Measurements from ENCODE around the gene PCSK6.

Gene PCSK6

GRCh38 chr15:101266787-101267186 lies 222.7 kb downstream of the PCSK6 start:
- Histone ChIP-seq H3K4me1 (ENCODE audit: control insufficient read depth, low read length) (no peaks in the 10 kb centered on the region), H3K4me3 (ENCODE audit: low read length) (no peak overlapping the region), H3K36me3 (ENCODE audit: control insufficient read depth, low read length) (peaks cover 14% of the 10 kb centered on the region), H3K27ac (ENCODE audit: low read depth, low read length) (no peak overlapping the region), H3K27me3 (ENCODE audit: control insufficient read depth, low read length) (peaks cover 17% of the 10 kb centered on the region), H3K4me2 (ENCODE audit: low read length) (no peak overlapping the region), H3K9me3 (ENCODE audit: control insufficient read depth, insufficient read depth, low read length) (no peaks in the 10 kb centered on the region), H4K20me1 (ENCODE audit: control insufficient read depth, insufficient read depth, low read depth, low read length) (no peaks in the 10 kb centered on the region), H3K79me2 (ENCODE audit: control insufficient read depth, low read length) (no peaks in the 10 kb centered on the region), H3K9me2 (replicated peaks; ENCODE audit: control insufficient read depth, low read length) (no peaks in the 10 kb centered on the region), H3F3A (ENCODE audit: control insufficient read depth, insufficient read depth) (no peaks in the 10 kb centered on the region)
- TF ChIP-seq CTCF (IDR thresholded peaks at IDR 0.05; ENCODE audit: low read depth, low read length, poor library complexity, severe bottlenecking) (no peak), EZH2phosphoT487 (IDR thresholded peaks at IDR 0.05; ENCODE audit: borderline replicate concordance, low read length) (no peak)

GRCh38 chr15:101266034-101266433 lies 223.5 kb downstream of the PCSK6 start:
- no peak overlapping the region for H3K27ac ChIP-seq (ENCODE audit: low read depth, low read length)
- no peak for TF ChIP-seq CTCF (IDR thresholded peaks at IDR 0.05; ENCODE audit: low read depth, low read length, poor library complexity, severe bottlenecking)
- TF ChIP-seq EZH2phosphoT487 (IDR thresholded peaks at IDR 0.05; ENCODE audit: borderline replicate concordance, low read length): no peak
- H3K4me3 ChIP-seq (ENCODE audit: low read length): no peak overlapping the region
- peaks cover 19% of the 10 kb centered on the region for H3K27me3 ChIP-seq (ENCODE audit: control insufficient read depth, low read length)
- no peaks in the 10 kb centered on the region for H3K79me2 ChIP-seq (ENCODE audit: control insufficient read depth, low read length)
- H3K36me3 ChIP-seq (ENCODE audit: control insufficient read depth, low read length): peaks cover 6% of the 10 kb centered on the region
- no peaks in the 10 kb centered on the region for H3F3A ChIP-seq (ENCODE audit: control insufficient read depth, insufficient read depth)
- H4K20me1 ChIP-seq (ENCODE audit: control insufficient read depth, insufficient read depth, low read depth, low read length): no peaks in the 10 kb centered on the region
- H3K4me2 ChIP-seq (ENCODE audit: low read length): no peak overlapping the region
- no peaks in the 10 kb centered on the region for H3K9me3 ChIP-seq (ENCODE audit: control insufficient read depth, insufficient read depth, low read length)
- no peaks in the 10 kb centered on the region for H3K4me1 ChIP-seq (ENCODE audit: control insufficient read depth, low read length)
- H3K9me2 ChIP-seq (replicated peaks; ENCODE audit: control insufficient read depth, low read length): no peaks in the 10 kb centered on the region

- no peak overlapping the region for H3K4me2 ChIP-seq (ENCODE audit: low read length)
- H3K27me3 ChIP-seq (ENCODE audit: control insufficient read depth, low read length): peaks cover 19% of the 10 kb centered on the region
- no peak overlapping the region for H3K4me3 ChIP-seq (ENCODE audit: low read length)
- H3K79me2 ChIP-seq (ENCODE audit: control insufficient read depth, low read length): no peaks in the 10 kb centered on the region
- H3F3A ChIP-seq (ENCODE audit: control insufficient read depth, insufficient read depth): no peaks in the 10 kb centered on the region
- TF ChIP-seq EZH2phosphoT487 (IDR thresholded peaks at IDR 0.05; ENCODE audit: borderline replicate concordance, low read length): no peak
- no peak for TF ChIP-seq CTCF (IDR thresholded peaks at IDR 0.05; ENCODE audit: low read depth, low read length, poor library complexity, severe bottlenecking)
- H3K9me3 ChIP-seq (ENCODE audit: control insufficient read depth, insufficient read depth, low read length): no peaks in the 10 kb centered on the region
- H3K9me2 ChIP-seq (replicated peaks; ENCODE audit: control insufficient read depth, low read length): no peaks in the 10 kb centered on the region
- no peaks in the 10 kb centered on the region for H3K4me1 ChIP-seq (ENCODE audit: control insufficient read depth, low read length)
- no peak overlapping the region for H3K27ac ChIP-seq (ENCODE audit: low read depth, low read length)
- no peaks in the 10 kb centered on the region for H3K36me3 ChIP-seq (ENCODE audit: control insufficient read depth, low read length)
- no peaks in the 10 kb centered on the region for H4K20me1 ChIP-seq (ENCODE audit: control insufficient read depth, insufficient read depth, low read depth, low read length)
Measured at GRCh38 chr15:101264911-101265641, 224.4 kb downstream of the PCSK6 start.
